H9 (cell line): ENCODE results near the gene THSD4. TPM values are rescaled to one million over a fixed set of nuclear protein-coding genes. Genes with fewer than 3 reads are reported as not detected.
"Not testable (repeated sequence)": the region's sequence is repeated elsewhere in the genome, so short reads cannot be mapped to it uniquely, and the experiment has no call there.

Source experiments
- DNase-seq: peaks from one replicate; pipeline ENCODE4 v3.0.0-alpha.2; 2017
- H2AFZ ChIP-seq: one replicate; pipeline ENCODE4 v1.6.1; 2013; ENCODE audit warnings: mild to moderate bottlenecking, low read length, control low read depth, moderate library complexity
- H2AK5ac ChIP-seq: 2 replicates; pipeline ENCODE4 v1.6.1; 2013; ENCODE audit warnings: low read length, control low read depth, mixed read lengths; ENCODE audit not compliant: insufficient read length
- H2BK120ac ChIP-seq: one replicate; pipeline ENCODE4 v1.6.1; 2013; ENCODE audit warnings: low read depth, mild to moderate bottlenecking, low read length, control low read depth, inconsistent platforms; ENCODE audit not compliant: poor library complexity, severe bottlenecking
- H2BK12ac ChIP-seq: 2 replicates; pipeline ENCODE4 v1.6.1; 2013; ENCODE audit warnings: low read length, control low read depth, mixed read lengths, low read depth; ENCODE audit not compliant: insufficient read length
- H2BK15ac ChIP-seq: 2 replicates; pipeline ENCODE4 v1.6.1; 2013; ENCODE audit warnings: low read depth, low read length, control low read depth
- H2BK20ac ChIP-seq: one replicate; pipeline ENCODE4 v1.6.1; 2013; ENCODE audit warnings: low read depth, mild to moderate bottlenecking, low read length, control low read depth, inconsistent platforms; ENCODE audit not compliant: poor library complexity, severe bottlenecking
- H2BK5ac ChIP-seq: 2 replicates; pipeline ENCODE4 v1.6.1; 2013; ENCODE audit warnings: low read length, control low read depth, mixed read lengths; ENCODE audit not compliant: insufficient read length
- H3K14ac ChIP-seq: 2 replicates; pipeline ENCODE4 v1.6.1; 2013; ENCODE audit warnings: low read length, control low read depth; ENCODE audit not compliant: insufficient read depth
- H3K18ac ChIP-seq: 2 replicates; pipeline ENCODE4 v1.6.1; 2013; ENCODE audit warnings: low read depth, mild to moderate bottlenecking, mixed read lengths, low read length, control low read depth; ENCODE audit not compliant: insufficient read length
- H3K23ac ChIP-seq: 2 replicates; pipeline ENCODE4 v1.6.1; 2013; ENCODE audit warnings: low read length, control low read depth, mixed read lengths, low read depth; ENCODE audit not compliant: insufficient read length
- H3K23me2 ChIP-seq: 2 replicates; pipeline ENCODE4 v1.6.1; 2013; ENCODE audit warnings: low read depth, mild to moderate bottlenecking, mixed read lengths, low read length, control low read depth; ENCODE audit not compliant: insufficient read length, poor library complexity, severe bottlenecking
- H3K27ac ChIP-seq: 2 replicates; pipeline ENCODE4 v1.5.1; 2013; ENCODE audit warnings: low read length, control low read depth, mixed read lengths, low read depth; ENCODE audit not compliant: insufficient read length
- H3K27me3 ChIP-seq: 2 replicates; pipeline ENCODE4 v1.6.1; 2013; ENCODE audit warnings: low read length, control low read depth, inconsistent platforms; ENCODE audit not compliant: insufficient read depth
- H3K4ac ChIP-seq: 2 replicates; pipeline ENCODE4 v1.6.1; 2013; ENCODE audit warnings: low read depth, mild to moderate bottlenecking, control low read depth, inconsistent platforms, low read length, moderate library complexity
- H3K4me1 ChIP-seq: 2 replicates; pipeline ENCODE4 v1.6.1; 2013; ENCODE audit warnings: low read length, control low read depth, inconsistent platforms; ENCODE audit not compliant: insufficient read depth
- H3K4me2 ChIP-seq: 2 replicates; pipeline ENCODE4 v1.6.1; 2013; ENCODE audit warnings: low read length, control low read depth, mixed read lengths; ENCODE audit not compliant: insufficient read length, insufficient read depth
- H3K56ac ChIP-seq: 2 replicates; pipeline ENCODE4 v1.6.1; 2013; ENCODE audit warnings: low read depth, mild to moderate bottlenecking, mixed read lengths, low read length, control low read depth; ENCODE audit not compliant: insufficient read length
- H3K79me1 ChIP-seq: 2 replicates; pipeline ENCODE4 v1.6.1; 2013; ENCODE audit warnings: low read depth, mild to moderate bottlenecking, moderate library complexity, low read length, control low read depth, inconsistent platforms; ENCODE audit not compliant: insufficient read depth, poor library complexity, severe bottlenecking
- H3K79me2 ChIP-seq: 2 replicates; pipeline ENCODE4 v1.6.1; 2013; ENCODE audit warnings: low read length, control low read depth, inconsistent platforms; ENCODE audit not compliant: insufficient read depth
- H3K9ac ChIP-seq: 2 replicates; pipeline ENCODE4 v1.6.1; 2013; ENCODE audit warnings: low read length, control low read depth, mixed read lengths; ENCODE audit not compliant: insufficient read length; ENCODE audit errors: extremely low read depth
- H3K9me3 ChIP-seq: one replicate; pipeline ENCODE4 v1.6.1; 2013; ENCODE audit warnings: low read depth, low read length, inconsistent platforms; ENCODE audit not compliant: control insufficient read depth
- H3T11ph ChIP-seq: one replicate; pipeline ENCODE4 v1.6.1; 2013; ENCODE audit warnings: mild to moderate bottlenecking, low read length, control low read depth, inconsistent platforms
- H4K20me1 ChIP-seq: one replicate; pipeline ENCODE4 v1.6.1; 2013; ENCODE audit not compliant: control insufficient read depth, insufficient read length, insufficient read depth
- H4K5ac ChIP-seq: 2 replicates; pipeline ENCODE4 v1.6.1; 2013; ENCODE audit warnings: low read depth, mild to moderate bottlenecking, mixed read lengths, low read length, control low read depth; ENCODE audit not compliant: insufficient read length
- H4K8ac ChIP-seq: replicated peaks from 2 replicates; pipeline ENCODE4 v1.6.1; 2013; ENCODE audit warnings: low read length, control low read depth, mixed read lengths, low read depth; ENCODE audit not compliant: insufficient read length
- H4K91ac ChIP-seq: 2 replicates; pipeline ENCODE4 v1.6.1; 2013; ENCODE audit warnings: low read depth, mild to moderate bottlenecking, moderate library complexity, mixed read lengths, low read length, control low read depth; ENCODE audit not compliant: insufficient read length
- H3K27ac Mint-ChIP-seq, 3 experiments: 2 replicates in 2 of 3; 3 replicates in 1 of 3; pipeline ENCODE4 v1.8.0; 2020 to 2021; ENCODE audit warnings: mixed read lengths in 3 of 3, mild to moderate bottlenecking in 1 of 3, moderate library complexity in 1 of 3
- H3K27me3 Mint-ChIP-seq: 2 replicates; pipeline ENCODE4 v1.8.0; 2021; ENCODE audit warnings: low read depth, mild to moderate bottlenecking, moderate library complexity, mixed read lengths
- H3K36me3 Mint-ChIP-seq, 3 experiments: 2 replicates in 2 of 3; 3 replicates in 1 of 3; pipeline ENCODE4 v1.8.0; 2020 to 2021; ENCODE audit warnings: low read depth in 3 of 3, mixed read lengths in 3 of 3; ENCODE audit not compliant: insufficient read depth in 1 of 3
- H3K4me1 Mint-ChIP-seq, 2 experiments: 2 replicates each; pipeline ENCODE4 v1.8.0; 2020; ENCODE audit warnings: mixed read lengths in 2 of 2
- H3K4me3 Mint-ChIP-seq, 2 experiments: 2 replicates in 1 of 2; 3 replicates in 1 of 2; pipeline ENCODE4 v1.8.0; 2020 to 2021; ENCODE audit warnings: mild to moderate bottlenecking in 2 of 2, mixed read lengths in 2 of 2, moderate library complexity in 1 of 2
- H3K9me3 Mint-ChIP-seq, 2 experiments: 2 replicates in 1 of 2; 3 replicates in 1 of 2; pipeline ENCODE4 v1.8.0; 2020; ENCODE audit warnings: mild to moderate bottlenecking in 2 of 2, mixed read lengths in 2 of 2, moderate library complexity in 1 of 2
- WGBS: extraction: QIAGEN DNeasy Blood & Tissue Kit; methylation state at CpG from one replicate; pipeline ENCODE4 v1.1.7; 2013; ENCODE audit warnings: missing lambda C conversion rate, low lambda C conversion rate, mixed read lengths; ENCODE audit not compliant: insufficient read length; ENCODE audit errors: extremely low coverage; 5-methylcytosine and 5-hydroxymethylcytosine counted together
- total RNA-seq: library from RNA; stranded (reverse); gene quantifications from 2 replicates; pipeline ENCODE4 v1.2.1, GENCODE V29; 2021
- TF ChIP-seq, protein P1 (sequence below): fragments of 200-600 bp; sonication (generic); conservative IDR thresholded peaks from 3 replicates; pipeline ENCODE4 v1.8.0; 2021; ENCODE audit warnings: antibody characterized with exemption, mild to moderate bottlenecking

Gene THSD4
- total RNA-seq, 1 experiment from 2014 or later: 5.5 TPM

GRCh38 chr15:71171195-71171594, 55.9 kb downstream of the THSD4 start:
- Histone ChIP-seq H3K9ac (no peak overlapping the region), H3K56ac (no peak overlapping the region), H2AFZ (no peak overlapping the region), H2BK12ac (no peak overlapping the region), H3K4me1 (no peaks in the 10 kb centered on the region), H2BK5ac (no peak overlapping the region), H2BK20ac (no peak overlapping the region), H4K91ac (no peak overlapping the region), H2BK15ac (no peak overlapping the region), H2AK5ac (no peak overlapping the region), H4K5ac (no peak overlapping the region), H3K4me2 (no peak overlapping the region), H4K20me1 (no peaks in the 10 kb centered on the region), H3K23me2 (no peaks in the 10 kb centered on the region), H3K27me3 (0 out of 2 replicates have a peak, but pooled peaks cover 1% of the 10 kb centered on the region), H3K9me3 (no peaks in the 10 kb centered on the region), H3K18ac (no peak overlapping the region), H4K8ac (no peak overlapping the region), H3K27ac (no peak overlapping the region), H2BK120ac (no peak overlapping the region), H3K23ac (no peak overlapping the region), H3T11ph (no peak overlapping the region), H3K79me1 (no peaks in the 10 kb centered on the region), H3K4ac (no peak overlapping the region), H3K79me2 (no peaks in the 10 kb centered on the region), H3K14ac (no peak overlapping the region)
- Mint-ChIP-seq H3K27me3 (no peaks in the 10 kb centered on the region), H3K27ac (no peak overlapping the region), H3K36me3 (peaks cover 3 to 16% (median 9%) of the 10 kb centered on the region in 3 experiments), H3K4me1 (peaks cover 0 to 7% of the 10 kb centered on the region in 2 experiments; a peak in 2 of 4 replicates), H3K4me3 (no peak overlapping the region), H3K9me3 (peaks cover 13 to 28% of the 10 kb centered on the region in 2 experiments)
- TF ChIP-seq, protein P1, sequence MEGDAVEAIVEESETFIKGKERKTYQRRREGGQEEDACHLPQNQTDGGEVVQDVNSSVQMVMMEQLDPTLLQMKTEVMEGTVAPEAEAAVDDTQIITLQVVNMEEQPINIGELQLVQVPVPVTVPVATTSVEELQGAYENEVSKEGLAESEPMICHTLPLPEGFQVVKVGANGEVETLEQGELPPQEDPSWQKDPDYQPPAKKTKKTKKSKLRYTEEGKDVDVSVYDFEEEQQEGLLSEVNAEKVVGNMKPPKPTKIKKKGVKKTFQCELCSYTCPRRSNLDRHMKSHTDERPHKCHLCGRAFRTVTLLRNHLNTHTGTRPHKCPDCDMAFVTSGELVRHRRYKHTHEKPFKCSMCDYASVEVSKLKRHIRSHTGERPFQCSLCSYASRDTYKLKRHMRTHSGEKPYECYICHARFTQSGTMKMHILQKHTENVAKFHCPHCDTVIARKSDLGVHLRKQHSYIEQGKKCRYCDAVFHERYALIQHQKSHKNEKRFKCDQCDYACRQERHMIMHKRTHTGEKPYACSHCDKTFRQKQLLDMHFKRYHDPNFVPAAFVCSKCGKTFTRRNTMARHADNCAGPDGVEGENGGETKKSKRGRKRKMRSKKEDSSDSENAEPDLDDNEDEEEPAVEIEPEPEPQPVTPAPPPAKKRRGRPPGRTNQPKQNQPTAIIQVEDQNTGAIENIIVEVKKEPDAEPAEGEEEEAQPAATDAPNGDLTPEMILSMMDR: no peak
- no peak for DNase-seq

GRCh38 chr15:71174360-71174759, 59.1 kb downstream of the THSD4 start:
- not testable (repeated sequence) for H2AK5ac ChIP-seq, H3K18ac ChIP-seq, H3K9me3 ChIP-seq, H2BK120ac ChIP-seq, H3K56ac ChIP-seq, H3K4me2 ChIP-seq, H3K27me3 Mint-ChIP-seq, H3K27me3 ChIP-seq, H3K23me2 ChIP-seq, H3K4ac ChIP-seq, H3K4me1 ChIP-seq, H3K79me2 ChIP-seq, H3K4me1 Mint-ChIP-seq, H3T11ph ChIP-seq, DNase-seq, H4K8ac ChIP-seq, H4K20me1 ChIP-seq, H3K27ac Mint-ChIP-seq, H2BK20ac ChIP-seq, H2BK15ac ChIP-seq, H3K14ac ChIP-seq, H2BK5ac ChIP-seq, H3K79me1 ChIP-seq, H4K5ac ChIP-seq, H3K27ac ChIP-seq, H4K91ac ChIP-seq, H2BK12ac ChIP-seq, H2AFZ ChIP-seq, H3K9ac ChIP-seq, H3K23ac ChIP-seq
- no CpG with 5 or more reads among the region's 17 CpGs for WGBS
- H3K4me3 Mint-ChIP-seq: peak overlapping the region in 1 of 2 experiments; percentile 53; a peak in 2 of 5 replicates
- H3K36me3 Mint-ChIP-seq: peaks cover 3 to 16% (median 9%) of the 10 kb centered on the region in 3 experiments
- H3K9me3 Mint-ChIP-seq: peaks cover 13 to 27% of the 10 kb centered on the region in 2 experiments
